A673 (cell line): ENCODE results near the gene ATP23. TPM values are rescaled to one million over a fixed set of nuclear protein-coding genes. Genes with fewer than 3 reads are reported as not detected.

ENCODE experiments used
- BruUV-seq: library from RNA; stranded (reverse); fragments of 400-500 nt; replicated peaks from 2 replicates; lab custom pipeline; 2021; lab: Mats Ljungman, UMichigan
- CTCF ChIA-PET: fragments of 300-600 bp; sonication (Branson Sonifier 250); formaldehyde crosslinking; loops from one replicate; lab custom pipeline; 2022; ENCODE audit warnings: antibody characterized with exemption; lab: Charles Lee
- POLR2A ChIA-PET: fragments of 300-600 bp; sonication (Branson Sonifier 250); formaldehyde crosslinking; loops from one replicate; lab custom pipeline; 2022; ENCODE audit warnings: antibody characterized with exemption; ENCODE audit not compliant: low non-redundant PET; lab: Charles Lee
- DNase-seq: peaks from one replicate; pipeline ENCODE4 v3.0.0-alpha.2; 2015; ENCODE audit warnings: low spot score
- H3K27ac ChIP-seq: fragments of 200-600 bp; sonication (generic); 2 replicates; pipeline ENCODE4 v1.5.1; 2016; ENCODE audit warnings: mixed run types, low read depth, mild to moderate bottlenecking, mixed read lengths, antibody characterized with exemption, low read length; ENCODE audit not compliant: poor library complexity, severe bottlenecking
- H3K27me3 ChIP-seq: fragments of 200-600 bp; sonication (generic); replicated peaks from 2 replicates; pipeline ENCODE4 v1.6.1; 2017; ENCODE audit warnings: mixed run types, low read depth, mild to moderate bottlenecking, mixed read lengths, antibody characterized with exemption, low read length; ENCODE audit not compliant: insufficient read depth, poor library complexity
- H3K36me3 ChIP-seq: fragments of 200-600 bp; sonication (generic); 2 replicates; pipeline ENCODE4 v1.6.1; 2016; ENCODE audit warnings: mixed run types, mild to moderate bottlenecking, mixed read lengths, antibody characterized with exemption, low read length; ENCODE audit not compliant: insufficient read depth, poor library complexity, severe bottlenecking
- H3K4me1 ChIP-seq: fragments of 200-600 bp; sonication (generic); 2 replicates; pipeline ENCODE4 v1.6.1; 2017; ENCODE audit warnings: mixed run types, mild to moderate bottlenecking, mixed read lengths, antibody characterized with exemption, low read length; ENCODE audit not compliant: insufficient read depth, poor library complexity, severe bottlenecking
- H3K4me3 ChIP-seq: fragments of 200-600 bp; sonication (generic); 2 replicates; pipeline ENCODE4 v1.5.1; 2016; ENCODE audit warnings: low read depth, mixed run types, mild to moderate bottlenecking, mixed read lengths, low read length; ENCODE audit not compliant: poor library complexity, severe bottlenecking
- H3K9me3 ChIP-seq: fragments of 200-600 bp; sonication (generic); 2 replicates; pipeline ENCODE4 v1.6.1; 2016; ENCODE audit warnings: mixed run types, low read depth, mild to moderate bottlenecking, mixed read lengths, antibody characterized with exemption, low read length; ENCODE audit not compliant: poor library complexity, severe bottlenecking
- CTCF ChIP-seq: fragments of 300-800, 200-600 bp; sonication (generic); conservative IDR thresholded peaks from 2 replicates; pipeline ENCODE4 v1.5.1; 2017; ENCODE audit warnings: low read depth, mild to moderate bottlenecking, antibody characterized with exemption, low read length, moderate library complexity, mixed read lengths
- EZH2 ChIP-seq: fragments of 200-600 bp; sonication (generic); IDR thresholded peaks from 2 replicates; pipeline ENCODE4 v1.6.1; 2017; ENCODE audit warnings: borderline replicate concordance, low read depth, mild to moderate bottlenecking, mixed read lengths, antibody characterized with exemption, low read length; ENCODE audit not compliant: poor library complexity, severe bottlenecking
- intact Hi-C: fragments of 100-400 bp; cut with micrococcal nuclease; formaldehyde crosslinking; loops from one replicate; pipeline ENCODE4 v1.10.0; 2022; ENCODE audit not compliant: unreplicated experiment
- total RNA-seq: library from RNA; stranded (reverse); gene quantifications from 2 replicates; pipeline ENCODE4 v1.2.3, GENCODE V29; 2021

Gene ATP23
- total RNA-seq, 1 experiment from 2014 or later = 7.7 TPM

- no peak for DNase-seq
- TF ChIP-seq EZH2 = no peak
- TF ChIP-seq CTCF = no peak
- H3K27ac ChIP-seq = no peak overlapping the region
- no peaks in the 10 kb centered on the region for H3K4me1 ChIP-seq
- ChIA-PET CTCF (no interaction called here), POLR2A (no interaction called here)
- no peaks in the 10 kb centered on the region for H3K9me3 ChIP-seq
- H3K27me3 ChIP-seq = no peaks in the 10 kb centered on the region
- BruUV-seq = no TSS peak
- H3K4me3 ChIP-seq = no peak overlapping the region
- intact Hi-C loops = loop anchor here (5.0 to 10.0 kb wide), 3 partner anchors 458 to 1183 kb away; no protein-coding TSS in a partner anchor
- no peaks in the 10 kb centered on the region for H3K36me3 ChIP-seq
Observed at GRCh38 chr12:57983858-57984505, 42.6 kb downstream of the ATP23 start.

GRCh38 chr12:57984629-57985151 is 43.3 kb downstream of the ATP23 start:
- ChIA-PET CTCF (no interaction called here), POLR2A (no interaction called here)
- intact Hi-C loops = loop anchor here (5.0 to 10.0 kb wide), 5 partner anchors 358 to 1183 kb away; no protein-coding TSS in a partner anchor
- Histone ChIP-seq H3K4me1 (no peaks in the 10 kb centered on the region), H3K9me3 (no peaks in the 10 kb centered on the region), H3K27me3 (no peaks in the 10 kb centered on the region), H3K4me3 (no peak overlapping the region), H3K27ac (no peak overlapping the region), H3K36me3 (no peaks in the 10 kb centered on the region)
- BruUV-seq = no TSS peak
- no peak for DNase-seq
- TF ChIP-seq EZH2 = no peak
- TF ChIP-seq CTCF = no peak

GRCh38 chr12:57985685-57986084 is 44.3 kb downstream of the ATP23 start:
- POLR2A ChIA-PET = no interaction called here
- intact Hi-C loops = loop anchor here (5.0 to 10.0 kb wide), 3 partner anchors 357 to 1167 kb away; no protein-coding TSS in a partner anchor

More at GRCh38 chr12:57985685-57986084, 44.3 kb downstream of the ATP23 start:
- BruUV-seq = no TSS peak
- no peak overlapping the region for H3K27ac ChIP-seq
- no peak for DNase-seq
- no peak for TF ChIP-seq CTCF
- TF ChIP-seq EZH2 = no peak
- no peaks in the 10 kb centered on the region for H3K9me3 ChIP-seq
- no peaks in the 10 kb centered on the region for H3K27me3 ChIP-seq
- no peak overlapping the region for H3K4me3 ChIP-seq
- CTCF ChIA-PET = no interaction called here
- no peaks in the 10 kb centered on the region for H3K36me3 ChIP-seq
- no peaks in the 10 kb centered on the region for H3K4me1 ChIP-seq
